T1000 (cell line): ENCODE results near the gene SAAL1.

Source experiments
- DNase-seq: peaks from one replicate; lab custom pipeline; 2025; ENCODE audit warnings: mixed read lengths; lab: John Stamatoyannopoulos, UW

The SAAL1 gene

GRCh38 chr11:18088366-18088765 is 17.5 kb downstream of the SAAL1 start:
- DNase-seq = no peak

- DNase-seq = no peak
Measured at GRCh38 chr11:18081551-18081950, 24.3 kb downstream of the SAAL1 start.

GRCh38 chr11:18080451-18080850 is 25.4 kb downstream of the SAAL1 start:
- no peak for DNase-seq

GRCh38 chr11:18078909-18079308 is 27.0 kb downstream of the SAAL1 start:
- DNase-seq = no peak

GRCh38 chr11:18075444-18075843 is 30.4 kb downstream of the SAAL1 start:
- no peak for DNase-seq

GRCh38 chr11:18071098-18071705 is 34.7 kb downstream of the SAAL1 start:
- DNase-seq = no peak

- DNase-seq = no peak
Measured at GRCh38 chr11:18067372-18067771, 38.5 kb downstream of the SAAL1 start.

GRCh38 chr11:18066626-18067025 is 39.3 kb downstream of the SAAL1 start:
- no peak for DNase-seq

GRCh38 chr11:18065572-18065971 is 40.3 kb downstream of the SAAL1 start:
- DNase-seq = no peak

- no peak for DNase-seq
Measured at GRCh38 chr11:18064450-18065054, 41.3 kb downstream of the SAAL1 start.

- DNase-seq = no peak
Measured at GRCh38 chr11:18063862-18064434, 41.9 kb downstream of the SAAL1 start.

GRCh38 chr11:18063125-18063524 is 42.8 kb downstream of the SAAL1 start:
- DNase-seq = no peak

- no peak for DNase-seq
Measured at GRCh38 chr11:18061351-18061750, 44.5 kb downstream of the SAAL1 start.

- DNase-seq = no peak
Measured at GRCh38 chr11:18056561-18057181, 49.2 kb downstream of the SAAL1 start.

- DNase-seq = no peak
Measured at GRCh38 chr11:18054511-18055103, 51.3 kb downstream of the SAAL1 start.

- DNase-seq = no peak
Measured at GRCh38 chr11:18050848-18051247, 55.0 kb downstream of the SAAL1 start.

GRCh38 chr11:18046116-18046777 is 59.6 kb downstream of the SAAL1 start, which contains the start of gene TPH1:
TSS of gene TPH1 (minus strand) at chr11:18046269. CDS start at chr11:18040762, 5,507 bp downstream.
- no peak for DNase-seq

GRCh38 chr11:18036456-18036855 is 69.4 kb downstream of the SAAL1 start:
- DNase-seq = no peak
